Adipocyte (in vitro differentiated cells): ENCODE measurements around the gene ZNF554.
"Not testable (repeated sequence)": the region's sequence is repeated elsewhere in the genome, so short reads cannot be mapped to it uniquely, and the experiment has no call there.

ENCODE experiments used
- DNase-seq: peaks from one replicate; pipeline ENCODE4 v3.0.0-alpha.2; 2015; ENCODE audit warnings: low read depth
- H3K27me3 ChIP-seq: replicated peaks from 2 replicates; pipeline ENCODE4 v1.7.0; 2013; ENCODE audit warnings: mild to moderate bottlenecking, low read length, moderate library complexity; ENCODE audit not compliant: control insufficient read depth, insufficient read depth
- H3K36me3 ChIP-seq: 2 replicates; pipeline ENCODE4 v1.7.0; 2013; ENCODE audit warnings: low read length, mild to moderate bottlenecking, moderate library complexity; ENCODE audit not compliant: control insufficient read depth, insufficient read depth, severe bottlenecking
- H3K4me1 ChIP-seq: 2 replicates; pipeline ENCODE4 v1.7.0; 2013; ENCODE audit warnings: mild to moderate bottlenecking, low read length, moderate library complexity; ENCODE audit not compliant: control insufficient read depth, insufficient read depth
- H3K4me3 ChIP-seq: 2 replicates; pipeline ENCODE4 v1.7.0; 2013; ENCODE audit warnings: mild to moderate bottlenecking, low read length, moderate library complexity
- H3K9ac ChIP-seq: 2 replicates; pipeline ENCODE4 v1.7.0; 2013; ENCODE audit warnings: mild to moderate bottlenecking, low read length, moderate library complexity
- H3K9me3 ChIP-seq: 2 replicates; pipeline ENCODE4 v1.7.0; 2013; ENCODE audit warnings: mild to moderate bottlenecking, low read length, moderate library complexity; ENCODE audit not compliant: control insufficient read depth

The ZNF554 gene

GRCh38 chr19:2865334-2866100, 45.8 kb downstream of the ZNF554 start:
- Histone ChIP-seq H3K27me3 (no peaks in the 10 kb centered on the region), H3K4me3 (no peak overlapping the region), H3K9ac (no peak overlapping the region), H3K36me3 (no peaks in the 10 kb centered on the region), H3K9me3 (peaks cover 3% of the 10 kb centered on the region), H3K4me1 (no peaks in the 10 kb centered on the region)
- DNase-seq = no peak

- no peaks in the 10 kb centered on the region for H3K4me1 ChIP-seq
- no peak overlapping the region for H3K9ac ChIP-seq
- H3K36me3 ChIP-seq = no peaks in the 10 kb centered on the region
- H3K9me3 ChIP-seq = peaks cover 1% of the 10 kb centered on the region
- DNase-seq = no peak
- no peak overlapping the region for H3K4me3 ChIP-seq
- no peaks in the 10 kb centered on the region for H3K27me3 ChIP-seq
These were observed 46.9 kb downstream of the ZNF554 start for GRCh38 chr19:2866495-2867024.

- Histone ChIP-seq H3K4me1 (no peaks in the 10 kb centered on the region), H3K9ac (no peak within 1 kb of the TSS), H3K36me3 (no peaks in the 10 kb centered on the region), H3K4me3 (no peak within 1 kb of the TSS), H3K27me3 (no peaks in the 10 kb centered on the region), H3K9me3 (no peaks in the 10 kb centered on the region)
- no peak for DNase-seq
These were observed 47.6 kb downstream of the ZNF554 start, which contains the start of gene ZNF556 for GRCh38 chr19:2867025-2867991. ZNF556 (plus strand) TSS chr19:2867335; CDS start chr19:2867422, 87 bp downstream.

DNA sequence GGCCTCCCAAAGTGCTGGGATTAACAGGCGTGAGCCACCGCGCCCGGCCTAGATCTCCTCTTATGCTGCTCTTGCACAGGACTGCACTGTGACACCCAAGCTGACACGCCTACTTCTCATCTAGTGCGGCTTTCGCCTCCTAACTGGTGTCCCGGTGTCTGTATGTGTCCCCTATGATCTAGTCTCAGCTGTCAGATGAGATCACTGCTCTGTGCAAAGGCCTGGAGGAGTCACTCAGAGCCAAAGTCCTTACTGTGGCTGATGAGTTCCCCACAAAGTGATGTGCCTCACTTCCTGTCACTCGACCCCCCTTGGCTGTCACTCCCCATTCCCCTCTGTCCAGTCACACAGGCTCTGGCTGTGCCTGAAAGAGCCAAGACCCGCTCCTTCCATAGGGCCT, 50.0 kb downstream of the ZNF554 start:
- no peaks in the 10 kb centered on the region for H3K36me3 ChIP-seq
- H3K9me3 ChIP-seq = no peaks in the 10 kb centered on the region
- H3K27me3 ChIP-seq = no peaks in the 10 kb centered on the region
- DNase-seq = no peak
- H3K4me1 ChIP-seq = no peaks in the 10 kb centered on the region
- no peak overlapping the region for H3K9ac ChIP-seq
- H3K4me3 ChIP-seq = no peak overlapping the region

DNA sequence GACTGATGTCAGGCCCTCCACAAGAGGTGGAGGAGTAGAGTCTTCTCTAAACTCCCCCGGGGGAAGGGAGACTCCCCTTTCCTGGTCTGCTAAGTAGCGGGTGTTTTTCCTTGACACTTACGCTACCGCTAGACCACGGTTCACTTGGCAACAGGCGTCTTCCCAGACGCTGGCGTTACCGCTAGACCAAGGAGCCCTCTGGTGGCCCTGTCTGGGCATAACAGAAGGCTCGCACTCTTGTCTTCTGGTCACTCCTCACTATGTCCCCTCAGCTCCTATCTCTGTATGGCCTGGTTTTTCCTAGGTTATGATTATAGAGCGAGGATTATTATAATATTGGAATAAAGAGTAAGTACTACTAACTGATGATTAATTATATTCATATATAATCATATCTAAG, 52.5 kb downstream of the ZNF554 start:
- DNase-seq, H3K27me3 ChIP-seq: not testable (repeated sequence)

DNA sequence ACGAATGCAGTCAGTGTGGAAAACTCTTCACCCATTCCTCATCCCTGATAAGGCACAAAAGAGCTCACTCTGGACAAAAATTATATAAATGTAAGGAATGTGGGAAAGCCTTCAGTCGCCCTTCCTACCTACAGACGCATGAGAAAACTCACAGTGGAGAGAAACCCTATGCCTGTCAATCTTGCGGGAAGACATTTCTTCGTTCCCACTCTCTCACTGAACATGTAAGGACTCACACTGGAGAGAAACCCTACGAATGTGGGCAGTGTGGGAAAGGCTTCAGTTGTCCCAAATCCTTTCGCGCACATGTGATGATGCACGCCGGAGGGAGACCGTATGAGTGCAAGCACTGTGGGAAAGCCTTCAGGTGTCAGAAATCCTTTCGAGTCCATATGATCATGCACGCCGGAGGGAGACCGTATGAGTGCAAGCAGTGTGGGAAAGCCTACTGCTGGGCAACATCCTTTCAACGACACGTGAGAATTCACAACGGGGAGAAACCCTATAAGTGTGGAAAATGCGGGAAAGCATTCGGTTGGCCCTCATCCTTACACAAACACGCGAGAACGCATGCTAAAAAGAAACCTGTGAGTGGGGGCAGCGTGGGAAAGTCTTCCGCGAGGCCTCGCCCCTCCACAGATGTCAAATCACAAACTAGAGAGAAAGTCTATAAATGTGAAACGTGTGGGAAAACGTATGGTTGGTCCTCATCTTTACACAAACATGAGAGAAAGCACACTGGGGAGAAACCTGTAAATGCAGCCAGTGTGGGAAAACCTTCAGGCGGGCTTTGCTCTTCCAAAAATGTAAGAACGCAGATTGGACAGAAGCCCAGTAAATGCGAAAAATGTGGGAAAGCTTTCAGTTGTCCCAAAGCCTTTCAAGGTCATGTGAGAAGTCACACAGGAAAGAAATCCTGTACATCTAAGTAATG, 58.0 kb downstream of the ZNF554 start:
- Histone ChIP-seq H3K4me1 (no peaks in the 10 kb centered on the region), H3K9ac (no peak overlapping the region), H3K27me3 (no peaks in the 10 kb centered on the region), H3K9me3 (peaks cover 26% of the 10 kb centered on the region), H3K4me3 (peak overlapping the region; percentile 32), H3K36me3 (no peaks in the 10 kb centered on the region)
- no peak for DNase-seq

More for the DNA sequence above, 52.5 kb downstream of the ZNF554 start:
- H3K4me3 ChIP-seq, H3K9ac ChIP-seq, H3K36me3 ChIP-seq, H3K4me1 ChIP-seq: not testable (repeated sequence)
- peaks cover 10% of the 10 kb centered on the region for H3K9me3 ChIP-seq

DNA sequence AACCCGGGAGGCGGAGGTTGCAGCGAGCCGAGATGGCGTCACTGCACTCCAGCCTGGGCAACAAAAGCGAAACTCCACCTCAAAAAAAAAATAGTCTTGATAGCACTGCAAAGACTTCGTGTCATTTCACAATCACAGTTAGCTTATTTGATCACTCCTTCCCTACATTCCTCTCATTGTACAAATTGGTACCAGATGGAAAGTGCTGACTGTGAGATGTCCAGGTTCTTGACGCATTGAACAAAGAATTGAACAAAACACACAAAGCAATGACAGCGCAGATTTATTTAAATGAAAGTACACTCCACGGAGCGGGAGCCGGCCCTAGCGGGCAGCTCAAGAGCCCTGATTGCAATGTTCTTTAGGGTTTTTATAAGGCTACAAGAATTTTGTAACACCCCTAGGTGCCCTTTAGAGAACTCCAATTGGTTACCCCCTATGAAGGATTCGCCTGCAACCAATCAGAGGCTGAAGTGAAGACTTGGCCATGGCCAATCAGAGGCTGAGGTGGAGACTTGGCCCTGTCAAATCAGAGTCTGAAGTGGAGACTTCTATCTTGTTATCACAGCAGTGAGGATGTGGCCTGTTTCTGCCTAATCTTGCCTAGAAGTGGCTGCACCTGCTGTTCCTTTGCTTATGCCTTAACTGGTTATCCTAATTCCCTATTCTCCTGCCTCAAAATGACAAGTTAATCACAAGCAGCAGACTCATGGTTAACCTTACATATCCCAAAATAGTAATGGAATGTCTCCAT, 64.2 kb downstream of the ZNF554 start:
- Histone ChIP-seq H3K9ac (no peak overlapping the region), H3K27me3 (no peaks in the 10 kb centered on the region), H3K4me3 (peak overlapping the region; percentile 1), H3K36me3 (no peaks in the 10 kb centered on the region), H3K4me1 (no peaks in the 10 kb centered on the region), H3K9me3 (peaks cover 1% of the 10 kb centered on the region)
- peak; percentile 10 for DNase-seq

- no peaks in the 10 kb centered on the region for H3K9me3 ChIP-seq
These were observed 66.1 kb downstream of the ZNF554 start for GRCh38 chr19:2885736-2886135.

More at GRCh38 chr19:2885736-2886135, 66.1 kb downstream of the ZNF554 start:
- Histone ChIP-seq H3K9ac (no peak overlapping the region), H3K36me3 (no peaks in the 10 kb centered on the region), H3K4me3 (no peak overlapping the region), H3K27me3 (no peaks in the 10 kb centered on the region), H3K4me1 (no peaks in the 10 kb centered on the region)
- DNase-seq = no peak
